AG09309 (cell line): ENCODE data around the gene LATS2.

ENCODE experiments used
- DNase-seq: peaks from one replicate; pipeline ENCODE4 v3.0.0-alpha.2; 2010; ENCODE audit warnings: low read depth
- H3K4me3 ChIP-seq: 2 replicates; pipeline ENCODE4 v1.5.1; 2011; ENCODE audit warnings: mild to moderate bottlenecking, low read depth, low read length, moderate library complexity; ENCODE audit not compliant: control insufficient read depth
- TF ChIP-seq, protein P1 (sequence below): IDR thresholded peaks from 2 replicates; pipeline ENCODE4 v1.5.1; 2011; ENCODE audit warnings: mild to moderate bottlenecking, low read depth, low read length, inconsistent platforms; ENCODE audit not compliant: insufficient read depth, control insufficient read depth; ENCODE audit errors: missing control alignments

Gene LATS2

GRCh38 chr13:20991741-20992520, 69.5 kb downstream of the LATS2 start:
- H3K4me3 ChIP-seq: no peak overlapping the region
- TF ChIP-seq, protein P1, sequence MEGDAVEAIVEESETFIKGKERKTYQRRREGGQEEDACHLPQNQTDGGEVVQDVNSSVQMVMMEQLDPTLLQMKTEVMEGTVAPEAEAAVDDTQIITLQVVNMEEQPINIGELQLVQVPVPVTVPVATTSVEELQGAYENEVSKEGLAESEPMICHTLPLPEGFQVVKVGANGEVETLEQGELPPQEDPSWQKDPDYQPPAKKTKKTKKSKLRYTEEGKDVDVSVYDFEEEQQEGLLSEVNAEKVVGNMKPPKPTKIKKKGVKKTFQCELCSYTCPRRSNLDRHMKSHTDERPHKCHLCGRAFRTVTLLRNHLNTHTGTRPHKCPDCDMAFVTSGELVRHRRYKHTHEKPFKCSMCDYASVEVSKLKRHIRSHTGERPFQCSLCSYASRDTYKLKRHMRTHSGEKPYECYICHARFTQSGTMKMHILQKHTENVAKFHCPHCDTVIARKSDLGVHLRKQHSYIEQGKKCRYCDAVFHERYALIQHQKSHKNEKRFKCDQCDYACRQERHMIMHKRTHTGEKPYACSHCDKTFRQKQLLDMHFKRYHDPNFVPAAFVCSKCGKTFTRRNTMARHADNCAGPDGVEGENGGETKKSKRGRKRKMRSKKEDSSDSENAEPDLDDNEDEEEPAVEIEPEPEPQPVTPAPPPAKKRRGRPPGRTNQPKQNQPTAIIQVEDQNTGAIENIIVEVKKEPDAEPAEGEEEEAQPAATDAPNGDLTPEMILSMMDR: no peak
- DNase-seq: no peak

DNA sequence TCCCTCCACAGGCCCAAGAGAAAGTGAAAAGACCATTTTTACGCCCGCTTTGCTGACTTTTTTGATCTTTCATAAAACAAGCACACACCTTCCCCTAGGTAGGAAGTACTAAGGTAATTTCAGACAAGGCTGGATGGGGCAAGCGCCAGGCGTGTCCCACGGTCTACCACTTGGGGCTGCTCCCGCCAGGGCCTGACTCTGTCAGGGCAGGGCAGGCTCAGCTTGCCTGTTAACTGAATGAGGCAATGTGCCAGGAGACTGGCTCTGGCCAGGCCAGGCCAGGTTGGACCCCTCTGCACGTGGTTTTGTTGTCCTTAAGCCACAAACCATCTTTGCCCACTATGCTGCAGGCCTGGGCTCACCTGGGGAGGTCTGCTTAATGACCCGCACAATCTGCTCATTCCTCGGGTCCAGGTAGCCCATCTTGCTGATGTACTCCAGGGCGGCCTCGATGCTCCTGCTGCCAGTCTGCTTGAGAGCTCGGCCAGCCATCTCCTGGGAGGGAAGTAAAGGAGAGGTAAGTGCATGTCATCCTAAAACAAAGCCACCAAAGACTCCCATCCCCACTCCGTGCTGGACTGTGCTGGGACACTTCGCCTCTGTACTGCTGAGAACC, 70.4 kb downstream of the LATS2 start:
- no peak overlapping the region for H3K4me3 ChIP-seq
- DNase-seq: no peak
- TF ChIP-seq, protein P1: no peak

DNA sequence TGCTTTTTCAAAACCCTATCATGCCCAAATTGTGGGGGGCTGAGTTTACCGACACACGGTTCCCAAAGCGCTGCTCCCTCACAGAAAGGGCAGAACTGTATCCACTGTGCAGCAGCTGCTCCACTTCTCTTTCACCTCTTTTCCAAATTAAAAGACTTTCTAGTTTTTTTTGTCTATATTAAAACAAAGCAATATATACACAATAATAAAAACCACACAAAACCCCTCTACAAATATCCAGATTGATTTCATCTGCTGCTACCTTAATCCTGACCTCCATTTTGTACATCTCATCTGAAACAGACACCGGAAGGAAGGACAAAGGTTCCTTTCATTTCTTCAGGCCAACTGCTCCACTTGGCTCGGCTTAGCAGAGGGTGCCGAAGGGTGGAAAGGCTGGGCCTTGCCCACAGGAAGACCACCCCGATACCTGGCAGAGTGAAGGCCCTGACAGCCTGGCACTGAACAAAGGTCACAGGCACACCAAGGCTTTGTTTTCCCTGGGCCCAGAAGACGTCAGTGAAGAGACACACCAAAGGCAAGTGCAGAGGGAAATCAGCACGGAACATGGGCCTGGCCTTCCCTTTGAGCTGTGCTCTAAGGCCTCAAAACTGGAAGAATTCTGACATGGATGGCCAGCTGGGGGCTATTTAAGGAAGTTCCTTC, 71.6 kb downstream of the LATS2 start:
- TF ChIP-seq, protein P1: no peak
- H3K4me3 ChIP-seq: no peak overlapping the region
- no peak for DNase-seq

DNA sequence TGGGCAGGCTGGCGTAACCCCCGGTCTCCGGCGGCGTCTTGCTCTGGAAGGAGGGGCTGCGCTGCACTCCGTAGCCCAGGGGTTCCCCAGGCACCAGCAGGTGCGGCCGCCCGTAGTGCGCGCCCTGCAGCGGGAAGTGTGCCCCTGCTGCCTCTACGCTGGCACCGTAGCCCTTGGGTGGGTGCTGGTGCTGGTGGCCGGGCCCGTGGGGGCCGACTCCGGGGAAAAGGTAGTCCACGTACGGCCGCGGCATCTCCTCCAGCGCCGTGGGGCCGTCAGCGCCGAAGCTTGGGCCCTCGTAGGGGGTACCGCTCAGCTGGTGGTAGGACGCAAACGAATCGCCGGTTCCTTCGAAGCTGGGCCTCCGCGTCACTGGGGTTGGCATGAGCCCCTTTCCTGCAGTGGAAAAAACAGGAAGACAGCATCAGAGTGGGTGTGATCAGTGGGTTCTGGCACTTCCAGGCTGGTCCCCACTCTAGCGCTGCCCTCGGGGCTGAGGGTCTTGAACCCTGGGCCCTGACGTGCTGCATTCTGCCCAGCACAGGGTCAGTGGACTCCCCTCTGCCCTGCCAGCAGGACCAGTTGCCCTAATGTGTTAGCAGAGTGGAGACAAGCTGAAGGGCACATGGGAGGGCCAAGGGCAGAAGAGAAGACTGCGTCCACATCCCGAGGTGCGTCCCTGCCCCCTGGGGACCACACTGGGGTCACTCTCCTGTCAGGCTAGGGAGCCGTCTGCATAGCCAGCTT, 72.3 kb downstream of the LATS2 start:
- TF ChIP-seq, protein P1: no peak
- no peak overlapping the region for H3K4me3 ChIP-seq
- DNase-seq: no peak

DNA sequence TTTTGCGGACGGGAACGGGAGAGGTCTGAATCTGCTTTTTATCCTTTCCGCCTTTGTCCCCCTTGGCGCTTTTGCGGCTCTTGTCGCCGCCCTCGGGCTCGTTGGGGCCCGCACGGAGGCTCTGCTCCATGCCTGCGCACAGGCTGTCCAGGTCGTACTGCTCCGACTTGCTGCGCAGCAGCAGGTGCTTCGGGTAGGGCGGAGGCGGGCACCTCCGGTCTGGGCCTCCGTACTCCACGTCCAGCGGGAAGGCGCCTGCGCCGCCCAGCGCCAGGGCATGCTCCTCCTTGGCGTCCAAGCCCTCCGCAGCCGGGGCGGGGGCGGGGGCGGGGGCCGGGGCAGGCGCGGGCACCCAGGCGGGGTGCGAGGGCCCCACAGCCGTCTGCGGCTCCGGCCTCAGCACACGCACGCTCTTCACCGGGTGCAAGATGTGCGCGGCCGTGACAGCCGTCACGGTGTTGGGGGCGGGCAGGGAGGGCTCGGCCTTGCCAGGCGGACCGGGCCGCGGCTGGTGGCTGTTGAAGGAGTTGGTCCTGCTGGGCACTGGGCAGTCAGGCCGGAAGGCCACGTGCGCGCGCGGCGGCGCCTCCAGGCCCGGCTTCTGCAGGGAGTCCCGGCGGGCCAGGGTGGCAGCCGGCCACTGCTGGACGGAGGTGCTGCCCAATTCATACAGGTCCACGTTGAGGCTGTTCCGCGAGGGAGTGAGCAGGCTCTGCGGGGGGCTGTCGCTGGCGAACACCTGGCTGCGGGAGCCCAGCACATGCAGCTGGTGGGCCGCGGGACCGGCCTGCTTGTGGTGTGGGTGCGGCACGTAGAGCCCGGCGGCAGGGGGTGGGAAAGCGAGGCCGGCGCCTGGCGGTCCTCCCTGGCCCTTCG, 73.1 kb downstream of the LATS2 start:
- TF ChIP-seq, protein P1: no peak
- H3K4me3 ChIP-seq: no peak overlapping the region
- no peak for DNase-seq
